A549 (cell line): ENCODE data around the gene PSMD8.
"Not testable (repeated sequence)": the region's sequence is repeated elsewhere in the genome, so short reads cannot be mapped to it uniquely, and the experiment has no call there.

Source experiments
- EP300 ChIP-seq, 2 experiments: fragments of >200 bp; sonication (Bioruptor Twin); formaldehyde crosslinking; IDR thresholded peaks; 2 replicates in 1 of 2; 3 replicates in 1 of 2; pipeline ENCODE4 v1.6.1; 2016 to 2017
- KDM1A ChIP-seq: fragments of 200-600 bp; sonication (generic); IDR thresholded peaks from 2 replicates; pipeline ENCODE4 v1.6.1; 2016; ENCODE audit warnings: low read depth, mild to moderate bottlenecking
- POLR2A ChIP-seq: IDR thresholded peaks from 2 replicates; pipeline ENCODE4 v1.6.1; 2012; ENCODE audit warnings: mild to moderate bottlenecking, low read length
- RAD21 ChIP-seq, 2 experiments: fragments of >200 bp in 1 of 2; sonication (Bioruptor Twin) in 1 of 2; formaldehyde crosslinking in 1 of 2; IDR thresholded peaks in 1 of 2; conservative IDR thresholded peaks in 1 of 2; 2 replicates in 1 of 2; 3 replicates in 1 of 2; pipeline ENCODE4 v1.6.1; 2012 to 2018; ENCODE audit warnings: inconsistent platforms in 1 of 2
- ZC3H11A ChIP-seq: fragments of 450-650 bp; IDR thresholded peaks from 2 replicates; pipeline ENCODE4 v1.6.1; 2014; ENCODE audit warnings: antibody characterized with exemption, mild to moderate bottlenecking
- TF ChIP-seq, protein P1 (sequence below): fragments of >200 bp; sonication (Bioruptor Twin); formaldehyde crosslinking; IDR thresholded peaks from 3 replicates; pipeline ENCODE4 v1.5.1; 2016

- TF ChIP-seq, protein P1, sequence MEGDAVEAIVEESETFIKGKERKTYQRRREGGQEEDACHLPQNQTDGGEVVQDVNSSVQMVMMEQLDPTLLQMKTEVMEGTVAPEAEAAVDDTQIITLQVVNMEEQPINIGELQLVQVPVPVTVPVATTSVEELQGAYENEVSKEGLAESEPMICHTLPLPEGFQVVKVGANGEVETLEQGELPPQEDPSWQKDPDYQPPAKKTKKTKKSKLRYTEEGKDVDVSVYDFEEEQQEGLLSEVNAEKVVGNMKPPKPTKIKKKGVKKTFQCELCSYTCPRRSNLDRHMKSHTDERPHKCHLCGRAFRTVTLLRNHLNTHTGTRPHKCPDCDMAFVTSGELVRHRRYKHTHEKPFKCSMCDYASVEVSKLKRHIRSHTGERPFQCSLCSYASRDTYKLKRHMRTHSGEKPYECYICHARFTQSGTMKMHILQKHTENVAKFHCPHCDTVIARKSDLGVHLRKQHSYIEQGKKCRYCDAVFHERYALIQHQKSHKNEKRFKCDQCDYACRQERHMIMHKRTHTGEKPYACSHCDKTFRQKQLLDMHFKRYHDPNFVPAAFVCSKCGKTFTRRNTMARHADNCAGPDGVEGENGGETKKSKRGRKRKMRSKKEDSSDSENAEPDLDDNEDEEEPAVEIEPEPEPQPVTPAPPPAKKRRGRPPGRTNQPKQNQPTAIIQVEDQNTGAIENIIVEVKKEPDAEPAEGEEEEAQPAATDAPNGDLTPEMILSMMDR, result not testable (repeated sequence)
- TF ChIP-seq RAD21 (conservative IDR thresholded peaks at IDR 0.05 in 1 of 2, IDR thresholded peaks at IDR 0.05 in 1 of 2); POLR2A; EP300 (IDR thresholded peaks at IDR 0.05); KDM1A; ZC3H11A: not testable (repeated sequence)
Measured at GRCh38 chr19:38339011-38339410, 35.4 kb upstream of the PSMD8 start.
